Neural cell (in vitro differentiated cells): ENCODE results near the gene KIRREL3. TPM values are rescaled to one million over a fixed set of nuclear protein-coding genes. Genes with fewer than 3 reads are reported as not detected.

ENCODE experiments used
- H2AFZ ChIP-seq: fragments of 200-600, 300-800 bp; sonication (generic), shearing (Covaris generic); 2 replicates; pipeline ENCODE4 v1.6.0; 2014; ENCODE audit warnings: low read depth, mild to moderate bottlenecking, antibody characterized with exemption, low read length, moderate library complexity
- H3F3A ChIP-seq: fragments of 200-600 bp; shearing (Covaris generic); 2 replicates; pipeline ENCODE4 v1.6.1; 2016; ENCODE audit warnings: mild to moderate bottlenecking, moderate library complexity, mixed read lengths, antibody characterized with exemption, low read length; ENCODE audit not compliant: insufficient read depth, poor library complexity, severe bottlenecking
- H3K27ac ChIP-seq: fragments of 200-600, 300-800 bp; sonication (generic), shearing (Covaris generic); 2 replicates; pipeline ENCODE4 v1.5.1; 2014; ENCODE audit warnings: mild to moderate bottlenecking, low read length, moderate library complexity
- H3K27me3 ChIP-seq: fragments of 300-800, 200-600 bp; sonication (generic), shearing (Covaris generic); 2 replicates; pipeline ENCODE4 v1.6.0; 2014; ENCODE audit warnings: mild to moderate bottlenecking, low read depth, low read length, moderate library complexity; ENCODE audit not compliant: insufficient read depth
- H3K36me3 ChIP-seq: fragments of 300-800, 200-600 bp; sonication (generic), shearing (Covaris generic); 2 replicates; pipeline ENCODE4 v1.5.1; 2014; ENCODE audit warnings: mild to moderate bottlenecking, antibody characterized with exemption, low read length, moderate library complexity; ENCODE audit not compliant: insufficient read depth
- H3K4me2 ChIP-seq: fragments of 300-800, 200-600 bp; sonication (generic), shearing (Covaris generic); 2 replicates; pipeline ENCODE4 v1.6.0; 2014; ENCODE audit warnings: mild to moderate bottlenecking, low read length
- H3K4me3 ChIP-seq: fragments of 300-800, 200-600 bp; sonication (generic), shearing (Covaris generic); 2 replicates; pipeline ENCODE4 v1.5.1; 2014; ENCODE audit warnings: mild to moderate bottlenecking, low read length, moderate library complexity
- H3K79me2 ChIP-seq: fragments of 200-600 bp; shearing (Covaris generic); replicated peaks from 2 replicates; pipeline ENCODE4 v1.6.0; 2014; ENCODE audit warnings: mild to moderate bottlenecking, low read length, moderate library complexity; ENCODE audit not compliant: insufficient read depth
- H3K9ac ChIP-seq: fragments of 300-800, 200-600 bp; sonication (generic), shearing (Covaris generic); 2 replicates; pipeline ENCODE4 v1.6.1; 2016; ENCODE audit warnings: mild to moderate bottlenecking, low read length, mixed read lengths
- H3K9me2 ChIP-seq: fragments of 200-600 bp; shearing (Covaris generic); 2 replicates; pipeline ENCODE4 v1.6.1; 2016; ENCODE audit warnings: mild to moderate bottlenecking, low read length, mixed read lengths; ENCODE audit not compliant: insufficient read depth
- H3K9me3 ChIP-seq: fragments of 200-600, 300-800 bp; sonication (generic), shearing (Covaris generic); 2 replicates; pipeline ENCODE4 v1.6.1; 2016; ENCODE audit warnings: mild to moderate bottlenecking, mixed run types, low read length, moderate library complexity, mixed read lengths
- H4K20me1 ChIP-seq: fragments of 200-600 bp; shearing (Covaris generic); 2 replicates; pipeline ENCODE4 v1.6.1; 2016; ENCODE audit warnings: mild to moderate bottlenecking, mixed run types; ENCODE audit not compliant: insufficient read depth
- CTCF ChIP-seq: fragments of 450-650 bp; IDR thresholded peaks from 2 replicates; pipeline ENCODE4 v1.5.1; 2014; ENCODE audit warnings: antibody characterized with exemption, mild to moderate bottlenecking, moderate library complexity; ENCODE audit not compliant: poor library complexity, severe bottlenecking
- EP300 ChIP-seq: fragments of 450-650 bp; conservative IDR thresholded peaks from 2 replicates; pipeline ENCODE4 v1.6.1; 2014; ENCODE audit warnings: antibody characterized with exemption, mild to moderate bottlenecking, moderate library complexity; ENCODE audit not compliant: poor library complexity, severe bottlenecking
- EZH2 ChIP-seq: fragments of 200-600, 300-800 bp; shearing (Covaris generic), sonication (generic); IDR thresholded peaks from 2 replicates; pipeline ENCODE4 v1.6.1; 2014; ENCODE audit warnings: antibody characterized with exemption, low read length, borderline replicate concordance, mild to moderate bottlenecking; ENCODE audit not compliant: insufficient read depth, poor library complexity, severe bottlenecking
- MXI1 ChIP-seq: fragments of 450-650 bp; conservative IDR thresholded peaks from 2 replicates; pipeline ENCODE4 v1.6.1; 2014; ENCODE audit warnings: antibody characterized with exemption, mild to moderate bottlenecking; ENCODE audit not compliant: poor library complexity, severe bottlenecking
- POLR2AphosphoS5 ChIP-seq: IDR thresholded peaks from 2 replicates; pipeline ENCODE4 v1.6.1; 2012
- RAD21 ChIP-seq: fragments of 450-650 bp; conservative IDR thresholded peaks from 2 replicates; pipeline ENCODE4 v1.6.1; 2014; ENCODE audit warnings: antibody characterized with exemption, mild to moderate bottlenecking, moderate library complexity
- REST ChIP-seq: IDR thresholded peaks from 2 replicates; pipeline ENCODE4 v1.6.1; 2012; ENCODE audit warnings: borderline replicate concordance
- SMC3 ChIP-seq: fragments of 450-650 bp; conservative IDR thresholded peaks from 2 replicates; pipeline ENCODE4 v1.6.1; 2014; ENCODE audit warnings: antibody characterized with exemption, mild to moderate bottlenecking, moderate library complexity; ENCODE audit not compliant: poor library complexity
- TAF1 ChIP-seq: IDR thresholded peaks from 2 replicates; pipeline ENCODE4 v1.6.1; 2012; ENCODE audit warnings: low read depth
- polyA plus RNA-seq: library from polyadenylated mRNA; depleted of rRNA; stranded (reverse); fragments of >200 nt; gene quantifications from 2 replicates; pipeline ENCODE4 v1.2.3, GENCODE V29; 2014

The KIRREL3 gene
- polyA plus RNA-seq, 1 donor from 2014 or later, result 23.8 TPM

DNA sequence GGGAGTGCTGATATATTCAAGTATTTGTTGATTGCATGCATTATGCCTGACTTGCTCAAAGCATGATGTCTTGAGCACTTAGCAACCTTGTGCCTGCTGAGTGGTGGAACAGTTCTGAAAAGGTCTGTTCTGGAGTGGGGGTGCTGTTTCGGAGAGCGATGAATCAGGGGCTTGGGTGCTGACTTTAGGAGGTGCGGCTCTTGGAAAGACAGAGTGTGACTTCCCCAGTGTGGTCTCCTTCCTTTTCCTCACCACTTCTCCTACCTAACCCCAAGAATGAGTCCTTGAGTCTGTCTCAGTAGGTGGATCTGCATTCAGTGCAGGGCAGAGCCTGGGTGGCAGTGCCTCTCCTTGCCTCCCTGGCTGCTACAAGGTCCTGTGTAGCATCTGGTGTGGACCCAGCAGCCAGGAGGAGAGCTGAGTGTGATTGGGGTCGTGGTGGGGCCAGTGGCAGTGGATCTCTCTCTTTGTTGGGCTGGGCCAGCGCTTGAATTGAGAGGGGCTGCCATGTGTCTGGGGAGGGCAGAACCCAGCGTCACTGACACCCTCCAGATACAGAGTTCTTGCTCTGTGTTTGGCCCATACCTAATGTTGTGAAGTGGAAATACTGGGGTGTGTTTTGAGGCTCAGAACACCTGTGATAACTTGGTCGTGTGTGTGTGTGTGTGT, 609.1 kb downstream of the KIRREL3 start:
- no peak for TF ChIP-seq EP300
- TF ChIP-seq SMC3, result no peak
- no peak for TF ChIP-seq TAF1
- no peak for TF ChIP-seq RAD21
- TF ChIP-seq CTCF, result no peak
- TF ChIP-seq POLR2AphosphoS5, result no peak
- H4K20me1 ChIP-seq, result no peaks in the 10 kb centered on the region

GRCh38 chr11:126390272-126390867, 610.2 kb downstream of the KIRREL3 start:
- no peak overlapping the region for H3K27ac ChIP-seq
- H4K20me1 ChIP-seq, result no peaks in the 10 kb centered on the region
- H3K9me3 ChIP-seq, result no peaks in the 10 kb centered on the region
- no peaks in the 10 kb centered on the region for H3K27me3 ChIP-seq
- H2AFZ ChIP-seq, result no peak overlapping the region
- H3K4me2 ChIP-seq, result no peak overlapping the region
- H3K9ac ChIP-seq, result no peak overlapping the region
- H3K4me3 ChIP-seq, result no peak overlapping the region
- TF ChIP-seq REST (no peak), CTCF (no peak), POLR2AphosphoS5 (no peak), EP300 (no peak), EZH2 (no peak), SMC3 (no peak), TAF1 (no peak), RAD21 (no peak), MXI1 (no peak)
- no peaks in the 10 kb centered on the region for H3K9me2 ChIP-seq
- H3F3A ChIP-seq, result no peaks in the 10 kb centered on the region
- H3K79me2 ChIP-seq, result no peaks in the 10 kb centered on the region
- H3K36me3 ChIP-seq, result no peaks in the 10 kb centered on the region

More for the DNA sequence above, 609.1 kb downstream of the KIRREL3 start:
- H3K36me3 ChIP-seq, result no peaks in the 10 kb centered on the region
- H3K4me2 ChIP-seq, result no peak overlapping the region
- no peak overlapping the region for H3K27ac ChIP-seq
- H3K9me3 ChIP-seq, result no peaks in the 10 kb centered on the region
- no peaks in the 10 kb centered on the region for H3K27me3 ChIP-seq
- H3K79me2 ChIP-seq, result no peaks in the 10 kb centered on the region
- H2AFZ ChIP-seq, result no peak overlapping the region
- no peaks in the 10 kb centered on the region for H3K9me2 ChIP-seq
- no peak overlapping the region for H3K4me3 ChIP-seq
- no peaks in the 10 kb centered on the region for H3F3A ChIP-seq
- no peak overlapping the region for H3K9ac ChIP-seq
